H1 (cell line): Measurements from ENCODE around the gene MDFIC. TPM values are rescaled to one million over a fixed set of nuclear protein-coding genes. Genes with fewer than 3 reads are reported as not detected.

Experiments
- polyA plus RNA-seq, 7 experiments: library from polyadenylated mRNA; depleted of rRNA in 3 of 7; stranded (reverse) in 5 of 7; unstranded in 2 of 7; fragments of >200 nt in 5 of 7; fragments of 200-250 nt in 2 of 7; gene quantifications; 1 replicate in 5 of 7; 2 replicates in 1 of 7; 4 replicates in 1 of 7; pipeline versions ENCODE4 v1.2.1 to v1.2.3, GENCODE V29; 2011 to 2013; ENCODE audit warnings: missing spikeins in 2 of 7, mixed read lengths in 2 of 7
- total RNA-seq: library from RNA; stranded (reverse); fragmentation: NEBNext Ultra II Directional; extraction: Animal tissue kit (Norgen Biotek cat#: 25700); gene quantifications from 2 replicates; pipeline ENCODE4 v1.2.1, GENCODE V29; 2021
- TF ChIP-seq, protein P1 (sequence below): IDR thresholded peaks from 2 replicates; pipeline ENCODE4 v1.6.1; 2012; ENCODE audit warnings: low read length, inconsistent platforms

The MDFIC gene
- total and polyA plus RNA-seq, 2 of the 8 experiments (the other 6 are each of a cell fraction or from before 2014, with no cell fraction given): 2.3 to 11.4 TPM

DNA sequence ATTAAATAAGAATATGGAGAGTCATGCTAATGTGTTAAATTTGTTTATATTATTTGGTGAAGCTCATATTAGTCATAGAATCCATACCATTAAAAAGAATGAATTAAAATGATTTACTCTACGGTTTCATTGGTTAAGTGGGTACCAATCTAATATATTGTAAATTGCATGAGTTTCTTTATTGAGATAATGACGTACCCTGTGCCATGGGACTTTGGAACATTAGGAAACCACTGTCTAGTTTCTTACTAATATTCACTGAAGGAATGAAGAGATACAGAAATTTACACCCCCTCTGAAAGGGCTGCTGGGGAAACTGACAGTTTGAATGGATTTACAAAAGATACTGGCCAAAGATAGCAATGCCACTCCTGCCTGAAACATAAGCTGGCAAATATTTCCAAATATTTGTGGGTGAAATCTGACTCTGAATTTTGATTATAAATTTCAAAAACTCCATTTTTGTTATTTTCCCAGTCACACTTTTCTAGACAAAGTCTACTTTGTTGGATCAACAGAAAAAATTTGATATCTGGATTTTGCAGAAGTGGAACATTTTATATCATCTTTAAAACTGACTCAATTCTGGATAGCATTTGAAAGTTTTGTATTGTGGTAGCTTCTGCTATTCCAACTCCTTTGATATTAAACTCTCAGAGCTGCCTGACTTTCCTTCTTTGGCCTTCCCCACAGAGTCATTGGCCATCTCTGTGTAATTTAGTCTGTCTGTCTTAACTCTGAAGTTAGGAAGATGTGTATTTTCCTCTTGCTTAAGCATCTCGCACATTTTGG lies 22.3 kb downstream of the MDFIC start (continued):
- TF ChIP-seq, protein P1, sequence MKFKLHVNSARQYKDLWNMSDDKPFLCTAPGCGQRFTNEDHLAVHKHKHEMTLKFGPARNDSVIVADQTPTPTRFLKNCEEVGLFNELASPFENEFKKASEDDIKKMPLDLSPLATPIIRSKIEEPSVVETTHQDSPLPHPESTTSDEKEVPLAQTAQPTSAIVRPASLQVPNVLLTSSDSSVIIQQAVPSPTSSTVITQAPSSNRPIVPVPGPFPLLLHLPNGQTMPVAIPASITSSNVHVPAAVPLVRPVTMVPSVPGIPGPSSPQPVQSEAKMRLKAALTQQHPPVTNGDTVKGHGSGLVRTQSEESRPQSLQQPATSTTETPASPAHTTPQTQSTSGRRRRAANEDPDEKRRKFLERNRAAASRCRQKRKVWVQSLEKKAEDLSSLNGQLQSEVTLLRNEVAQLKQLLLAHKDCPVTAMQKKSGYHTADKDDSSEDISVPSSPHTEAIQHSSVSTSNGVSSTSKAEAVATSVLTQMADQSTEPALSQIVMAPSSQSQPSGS: no peak
